Testis (tissue), 3 donors: ENCODE results near the gene TACC2. TPM values are rescaled to one million over a fixed set of nuclear protein-coding genes. Genes with fewer than 3 reads are reported as not detected.

Experiments
- DNase-seq: peaks from one replicate; pipeline ENCODE4 v3.0.0-alpha.2; 2019
- H3K27ac ChIP-seq, 2 donors: fragments of 200-600 bp; sonication (generic); one replicate each; pipeline ENCODE4 v1.5.1; 2019
- H3K27me3 ChIP-seq: fragments of 200-600 bp; sonication (generic); one replicate; pipeline ENCODE4 v1.5.1; 2019
- H3K36me3 ChIP-seq: fragments of 200-600 bp; sonication (generic); one replicate; pipeline ENCODE4 v1.5.1; 2017; ENCODE audit warnings: low read depth; ENCODE audit errors: missing control alignments
- H3K4me1 ChIP-seq: fragments of 200-600 bp; sonication (generic); one replicate; pipeline ENCODE4 v1.5.1; 2019
- H3K4me3 ChIP-seq, 2 donors: fragments of 200-600 bp; sonication (generic); one replicate each; pipeline ENCODE4 v1.5.1; 2017 to 2019
- H3K9me3 ChIP-seq: fragments of 200-600 bp; sonication (generic); one replicate; pipeline ENCODE4 v1.5.1; 2017
- POLR2A ChIP-seq: fragments of 450-650 bp; IDR thresholded peaks from one replicate; pipeline ENCODE4 v1.6.1; 2017; ENCODE audit warnings: antibody characterized with exemption, mild to moderate bottlenecking, moderate library complexity
- WGBS, 2 donors: methylation state at CpG; one replicate each; pipeline ENCODE4 v1.1.5; 2018; 5-methylcytosine and 5-hydroxymethylcytosine counted together
- intact Hi-C: fragments of 100-400 bp; cut with DNase I; formaldehyde crosslinking; loops from one replicate; pipeline ENCODE4 v1.15.1; 2023; ENCODE audit warnings: low total_unique reads
- polyA plus RNA-seq: library from polyadenylated mRNA; stranded (reverse); fragments of 350-450 nt; fragmentation: Illumina TruSeq; extraction: RNeasy Lipid Tissue Mini Kit (QIAGEN cat#74804); gene quantifications from one replicate; pipeline ENCODE4 v1.2.3, GENCODE V29; 2014; ENCODE audit warnings: low read depth, low replicate concordance; ENCODE audit not compliant: insufficient read depth
- total RNA-seq, 2 donors: library from RNA; depleted of rRNA; stranded (reverse); fragments of >200 nt; gene quantifications; one replicate each; pipeline ENCODE4 v1.2.3, GENCODE V29; 2016
- TF ChIP-seq, protein P1 (sequence below), 3 experiments: fragments of 450-650 bp in 2 of 3; fragments of 200-600 bp in 1 of 3; sonication (generic) in 1 of 3; IDR thresholded peaks; one replicate each; pipeline ENCODE4 v1.5.1; 2016 to 2019; ENCODE audit warnings: antibody characterized with exemption in 3 of 3, mild to moderate bottlenecking in 2 of 3, moderate library complexity in 1 of 3

Gene TACC2
- total and polyA plus RNA-seq, 3 donors from 2014 or later: 18.0 to 24.2 (median 21.3) TPM

DNA sequence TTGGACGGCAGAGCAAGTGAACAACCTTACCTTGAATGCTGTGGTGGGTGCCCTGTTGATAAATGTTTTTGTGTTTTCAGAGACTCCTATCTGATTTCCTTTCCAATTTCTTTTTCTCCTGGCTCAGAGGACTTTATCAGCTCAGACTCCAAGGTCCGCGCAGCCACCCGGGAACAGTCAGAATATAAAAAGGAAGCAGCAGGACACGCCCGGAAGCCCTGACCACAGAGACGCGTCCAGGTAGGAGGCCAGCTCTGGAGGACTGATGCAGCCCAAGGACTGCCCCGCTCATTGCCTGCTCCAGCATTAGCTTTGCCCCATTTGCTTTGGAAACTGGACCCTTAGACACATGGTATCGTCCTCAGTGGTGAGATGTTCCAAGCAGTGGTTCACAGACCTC is 61.3 kb downstream of the TACC2 start:
- 85 to 88% methylated on average over 10 of the region's 10 CpGs for WGBS, 2 donors
- H3K36me3 ChIP-seq: no peaks in the 10 kb centered on the region
- H3K4me3 ChIP-seq: no peak overlapping the region
- H3K9me3 ChIP-seq: no peaks in the 10 kb centered on the region
- H3K27ac ChIP-seq: no peak overlapping the region
- DNase-seq: no peak
- H3K4me1 ChIP-seq: peaks cover 4% of the 10 kb centered on the region
- no peaks in the 10 kb centered on the region for H3K27me3 ChIP-seq
- intact Hi-C loops: loop anchor here (10.0 kb wide), 1 partner anchor 64 kb away; no protein-coding TSS in a partner anchor
- TF ChIP-seq, protein P1, sequence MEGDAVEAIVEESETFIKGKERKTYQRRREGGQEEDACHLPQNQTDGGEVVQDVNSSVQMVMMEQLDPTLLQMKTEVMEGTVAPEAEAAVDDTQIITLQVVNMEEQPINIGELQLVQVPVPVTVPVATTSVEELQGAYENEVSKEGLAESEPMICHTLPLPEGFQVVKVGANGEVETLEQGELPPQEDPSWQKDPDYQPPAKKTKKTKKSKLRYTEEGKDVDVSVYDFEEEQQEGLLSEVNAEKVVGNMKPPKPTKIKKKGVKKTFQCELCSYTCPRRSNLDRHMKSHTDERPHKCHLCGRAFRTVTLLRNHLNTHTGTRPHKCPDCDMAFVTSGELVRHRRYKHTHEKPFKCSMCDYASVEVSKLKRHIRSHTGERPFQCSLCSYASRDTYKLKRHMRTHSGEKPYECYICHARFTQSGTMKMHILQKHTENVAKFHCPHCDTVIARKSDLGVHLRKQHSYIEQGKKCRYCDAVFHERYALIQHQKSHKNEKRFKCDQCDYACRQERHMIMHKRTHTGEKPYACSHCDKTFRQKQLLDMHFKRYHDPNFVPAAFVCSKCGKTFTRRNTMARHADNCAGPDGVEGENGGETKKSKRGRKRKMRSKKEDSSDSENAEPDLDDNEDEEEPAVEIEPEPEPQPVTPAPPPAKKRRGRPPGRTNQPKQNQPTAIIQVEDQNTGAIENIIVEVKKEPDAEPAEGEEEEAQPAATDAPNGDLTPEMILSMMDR (IDR thresholded peaks at IDR 0.05): no peak
- TF ChIP-seq POLR2A: no peak

DNA sequence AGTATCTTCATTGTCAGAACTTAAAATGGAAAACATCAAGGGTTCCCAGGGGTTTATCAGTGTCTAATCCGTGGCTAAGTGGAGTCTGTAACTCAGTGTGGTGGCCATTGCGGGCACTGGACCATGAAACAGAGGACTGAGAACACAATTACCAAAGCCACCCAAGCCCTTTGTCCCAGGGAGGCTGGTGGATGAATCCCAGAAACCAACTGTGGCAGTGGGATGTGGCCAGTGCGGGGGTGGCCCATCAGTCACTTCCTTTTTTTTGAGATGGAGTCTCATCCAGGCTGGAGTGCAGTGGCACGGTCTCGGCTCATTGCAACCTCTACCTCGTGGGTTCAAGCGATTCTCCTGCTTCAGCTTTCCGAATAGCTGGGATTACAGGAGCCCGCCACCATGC is 61.8 kb downstream of the TACC2 start:
- TF ChIP-seq, protein P1 (IDR thresholded peaks at IDR 0.05): no peak
- TF ChIP-seq POLR2A: no peak
- Histone ChIP-seq H3K9me3 (no peaks in the 10 kb centered on the region), H3K4me3 (no peak overlapping the region), H3K4me1 (peaks cover 4% of the 10 kb centered on the region), H3K27ac (no peak overlapping the region), H3K27me3 (no peaks in the 10 kb centered on the region), H3K36me3 (no peaks in the 10 kb centered on the region)
- intact Hi-C loops: loop anchor here (10.0 kb wide), 1 partner anchor 64 kb away; no protein-coding TSS in a partner anchor
- no peak for DNase-seq
- WGBS, 2 donors: 86 to 98% methylated on average over 9 of the region's 9 CpGs

DNA sequence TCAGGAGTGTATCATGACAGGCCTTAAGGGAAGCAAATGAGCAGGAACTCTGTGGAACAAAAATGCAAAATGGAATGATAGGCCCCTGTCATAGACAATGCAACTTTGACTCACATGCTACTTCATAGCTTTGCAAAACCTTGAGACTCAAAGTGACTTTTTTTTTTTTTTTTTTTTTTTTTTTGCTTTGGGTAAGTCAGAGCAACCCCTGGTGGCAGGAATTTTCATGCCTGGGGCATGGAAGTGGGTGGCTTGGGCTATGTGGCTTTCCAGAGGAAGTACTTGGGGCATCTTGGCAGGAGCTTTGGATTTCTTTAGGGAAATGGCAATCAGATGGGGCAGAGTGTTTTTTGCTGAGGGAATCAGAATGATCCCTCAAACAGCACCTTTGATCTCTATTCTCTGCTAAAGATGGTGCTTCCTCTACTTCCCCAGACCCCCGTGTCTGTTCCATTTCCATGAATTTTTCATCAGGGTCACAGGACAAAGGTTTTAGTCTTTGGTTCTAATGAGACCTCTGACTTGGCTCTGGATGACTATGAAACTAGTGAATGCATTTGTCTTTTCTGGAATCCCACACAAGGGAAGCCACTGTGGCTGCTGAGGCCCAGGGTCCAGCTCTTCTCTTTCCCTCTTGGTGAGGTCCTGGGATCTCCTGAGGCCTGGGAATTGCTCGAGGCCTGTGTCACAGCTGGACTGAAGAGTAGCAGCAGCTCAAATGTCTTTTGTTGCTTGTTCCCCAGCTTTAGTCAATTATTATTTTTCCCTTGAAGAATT is 62.8 kb downstream of the TACC2 start:
- TF ChIP-seq, protein P1 (IDR thresholded peaks at IDR 0.05): peak; percentile 41 to 64 (median 47)
- TF ChIP-seq POLR2A: no peak
- Histone ChIP-seq H3K27me3 (no peaks in the 10 kb centered on the region), H3K4me3 (no peak overlapping the region), H3K27ac (no peak overlapping the region), H3K4me1 (peaks cover 4% of the 10 kb centered on the region), H3K36me3 (no peaks in the 10 kb centered on the region), H3K9me3 (no peaks in the 10 kb centered on the region)
- WGBS, 2 donors: 72 to 78% methylated on average over 2 of the region's 2 CpGs
- DNase-seq: peak; percentile 48
- intact Hi-C loops: loop anchor here (10.0 kb wide), 1 partner anchor 63 kb away; no protein-coding TSS in a partner anchor

DNA sequence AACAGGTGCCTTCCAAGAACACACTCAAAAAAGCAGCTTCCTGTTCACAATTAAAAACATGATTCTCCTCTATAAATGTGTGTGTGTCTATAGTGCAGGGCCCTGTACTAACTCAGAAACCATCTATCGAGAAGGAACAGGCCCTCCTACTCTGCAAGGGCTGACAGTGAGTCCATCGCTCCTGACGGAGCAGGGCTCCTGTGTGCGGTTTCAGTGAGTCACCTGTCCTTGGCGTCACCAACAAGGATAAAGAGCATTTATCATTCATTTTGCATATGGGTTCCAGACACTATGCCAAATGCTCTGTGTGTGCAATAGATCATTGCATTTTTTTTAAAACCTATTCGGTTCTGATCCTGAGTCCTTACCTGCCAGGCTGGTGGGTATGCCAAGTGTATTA is 63.7 kb downstream of the TACC2 start:
- no peaks in the 10 kb centered on the region for H3K36me3 ChIP-seq
- intact Hi-C loops: loop anchor here (10.0 kb wide), 1 partner anchor 62 kb away; no protein-coding TSS in a partner anchor
- H3K4me1 ChIP-seq: peaks cover 4% of the 10 kb centered on the region
- 93 to 96% methylated on average over 6 of the region's 6 CpGs for WGBS, 2 donors
- TF ChIP-seq, protein P1 (IDR thresholded peaks at IDR 0.05): no peak
- H3K27ac ChIP-seq: no peak overlapping the region
- no peaks in the 10 kb centered on the region for H3K9me3 ChIP-seq
- DNase-seq: no peak
- H3K4me3 ChIP-seq: no peak overlapping the region
- H3K27me3 ChIP-seq: no peaks in the 10 kb centered on the region
